Tongue (tissue), 2 donors: ENCODE results near the gene KCNQ1. TPM values are rescaled to one million over a fixed set of nuclear protein-coding genes. Genes with fewer than 3 reads are reported as not detected.
A peak's percentile ranks its signal among the peaks of the same experiment; 100 is the strongest.

Source experiments
- DNase-seq: peaks from one replicate; pipeline ENCODE4 v3.0.0-alpha.2; 2015
- total RNA-seq: library from RNA; depleted of rRNA; stranded (reverse); fragments of >200 nt; gene quantifications from one replicate; pipeline ENCODE4 v1.2.3, GENCODE V29; 2014

Gene KCNQ1
- total RNA-seq, 1 donor from 2014 or later, result 2.6 TPM

- DNase-seq, result no peak
These were observed 206.3 kb downstream of the KCNQ1 start for GRCh38 chr11:2651054-2651617.

- DNase-seq, result peak; percentile 80
These were observed 207.0 kb downstream of the KCNQ1 start for GRCh38 chr11:2651826-2652271.

GRCh38 chr11:2652333-2653197, 207.8 kb downstream of the KCNQ1 start:
- DNase-seq, result no peak

GRCh38 chr11:2653198-2653551, 208.4 kb downstream of the KCNQ1 start:
- DNase-seq, result peak; percentile 85

- DNase-seq, result peak; percentile 96
These were observed 209.3 kb downstream of the KCNQ1 start for GRCh38 chr11:2653930-2654739.

- DNase-seq, result peak; percentile 69
These were observed 210.4 kb downstream of the KCNQ1 start for GRCh38 chr11:2655016-2655719.

- DNase-seq, result peak; percentile 42
These were observed 211.2 kb downstream of the KCNQ1 start for GRCh38 chr11:2655834-2656622.

GRCh38 chr11:2656859-2657258, 212.1 kb downstream of the KCNQ1 start:
- no peak for DNase-seq

GRCh38 chr11:2657697-2658284, 213.0 kb downstream of the KCNQ1 start:
- no peak for DNase-seq

GRCh38 chr11:2660357-2660939, 215.6 kb downstream of the KCNQ1 start:
- no peak for DNase-seq

GRCh38 chr11:2661173-2662023, 216.6 kb downstream of the KCNQ1 start:
- DNase-seq, result no peak

- no peak for DNase-seq
These were observed 217.2 kb downstream of the KCNQ1 start for GRCh38 chr11:2662024-2662312.

GRCh38 chr11:2662430-2663299, 217.9 kb downstream of the KCNQ1 start:
- DNase-seq, result no peak

GRCh38 chr11:2663506-2663905, 218.7 kb downstream of the KCNQ1 start:
- no peak for DNase-seq

- no peak for DNase-seq
These were observed 219.1 kb downstream of the KCNQ1 start for GRCh38 chr11:2663915-2664314.

- DNase-seq, result no peak
These were observed 219.6 kb downstream of the KCNQ1 start for GRCh38 chr11:2664376-2664775.

- DNase-seq, result peak; percentile 64
These were observed 220.2 kb downstream of the KCNQ1 start for GRCh38 chr11:2664791-2665525.
